ENCODE results near the gene KIF11. TPM values are rescaled to one million over a fixed set of nuclear protein-coding genes. Genes with fewer than 3 reads are reported as not detected.

KIF11 gene
- total RNA-seq, 1 donor from 2014 or later, result 19.4 TPM

DNA sequence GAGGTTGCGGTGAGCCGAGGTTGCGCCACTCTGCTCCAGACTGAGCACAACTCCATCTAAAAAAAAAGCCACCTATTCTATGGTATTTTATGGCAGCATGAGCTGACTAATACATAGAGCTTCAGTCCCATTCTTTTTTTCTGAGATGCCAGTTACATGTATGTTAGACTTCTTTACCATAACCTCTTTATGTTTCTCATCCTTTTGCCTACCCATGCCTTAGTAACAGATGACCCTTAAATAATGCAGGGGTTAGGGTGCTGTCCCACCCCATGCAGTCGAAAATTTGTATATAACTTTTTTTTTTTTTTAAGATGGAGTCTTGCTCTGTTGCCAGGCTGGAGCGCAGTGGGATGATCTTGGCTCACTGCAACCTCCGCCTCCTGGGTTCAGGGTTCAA is 74.1 kb downstream of the KIF11 start:
- Mint-ChIP-seq H3K4me3 (no peak overlapping the region), H3K27ac (no peak overlapping the region), H3K27me3 (ENCODE audit: low read depth) (no peaks in the 10 kb centered on the region), H3K36me3 (peaks cover 7% of the 10 kb centered on the region), H3K9me3 (peaks cover 17% of the 10 kb centered on the region), H3K4me1 (no peaks in the 10 kb centered on the region)
- DNase-seq (ENCODE audit: low spot score in 2 of 2, unreplicated experiment in 2 of 2), result no peak
- TF ChIP-seq, protein P1, sequence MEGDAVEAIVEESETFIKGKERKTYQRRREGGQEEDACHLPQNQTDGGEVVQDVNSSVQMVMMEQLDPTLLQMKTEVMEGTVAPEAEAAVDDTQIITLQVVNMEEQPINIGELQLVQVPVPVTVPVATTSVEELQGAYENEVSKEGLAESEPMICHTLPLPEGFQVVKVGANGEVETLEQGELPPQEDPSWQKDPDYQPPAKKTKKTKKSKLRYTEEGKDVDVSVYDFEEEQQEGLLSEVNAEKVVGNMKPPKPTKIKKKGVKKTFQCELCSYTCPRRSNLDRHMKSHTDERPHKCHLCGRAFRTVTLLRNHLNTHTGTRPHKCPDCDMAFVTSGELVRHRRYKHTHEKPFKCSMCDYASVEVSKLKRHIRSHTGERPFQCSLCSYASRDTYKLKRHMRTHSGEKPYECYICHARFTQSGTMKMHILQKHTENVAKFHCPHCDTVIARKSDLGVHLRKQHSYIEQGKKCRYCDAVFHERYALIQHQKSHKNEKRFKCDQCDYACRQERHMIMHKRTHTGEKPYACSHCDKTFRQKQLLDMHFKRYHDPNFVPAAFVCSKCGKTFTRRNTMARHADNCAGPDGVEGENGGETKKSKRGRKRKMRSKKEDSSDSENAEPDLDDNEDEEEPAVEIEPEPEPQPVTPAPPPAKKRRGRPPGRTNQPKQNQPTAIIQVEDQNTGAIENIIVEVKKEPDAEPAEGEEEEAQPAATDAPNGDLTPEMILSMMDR (IDR thresholded peaks at IDR 0.05; ENCODE audit: unreplicated experiment), result no peak

DNA sequence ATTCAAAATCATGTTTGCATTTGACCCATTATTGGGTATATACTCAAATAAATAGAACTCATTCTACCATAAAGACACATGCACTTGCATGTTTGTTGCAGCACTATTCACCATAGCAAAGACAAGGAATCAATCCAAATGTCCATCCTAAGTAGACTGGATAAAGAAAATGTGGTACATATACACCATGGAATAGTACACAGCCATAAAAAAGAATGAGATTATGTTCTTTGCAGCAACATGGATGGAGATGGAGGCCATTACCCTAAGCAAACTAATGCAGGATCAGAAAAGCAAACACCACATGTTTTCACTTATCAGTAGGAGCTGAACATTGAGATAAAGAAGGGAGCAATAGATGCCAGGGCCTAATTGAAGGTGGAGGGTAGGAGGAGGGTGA is 84.8 kb downstream of the KIF11 start:
- peaks cover 9% of the 10 kb centered on the region for H3K27me3 Mint-ChIP-seq (ENCODE audit: low read depth)
- no peak overlapping the region for H3K27ac Mint-ChIP-seq
- no peaks in the 10 kb centered on the region for H3K4me1 Mint-ChIP-seq
- no peak for DNase-seq (ENCODE audit: low spot score in 2 of 2, unreplicated experiment in 2 of 2)
- peaks cover 2% of the 10 kb centered on the region for H3K36me3 Mint-ChIP-seq
- peaks cover 15% of the 10 kb centered on the region for H3K9me3 Mint-ChIP-seq
- TF ChIP-seq, protein P1 (IDR thresholded peaks at IDR 0.05; ENCODE audit: unreplicated experiment), result no peak
- no peak overlapping the region for H3K4me3 Mint-ChIP-seq

- H3K27me3 Mint-ChIP-seq (ENCODE audit: low read depth), result peaks cover 13% of the 10 kb centered on the region
- H3K4me3 Mint-ChIP-seq, result no peak overlapping the region
- H3K27ac Mint-ChIP-seq, result no peak overlapping the region
- peaks cover 13% of the 10 kb centered on the region for H3K9me3 Mint-ChIP-seq
- H3K36me3 Mint-ChIP-seq, result peaks cover 2% of the 10 kb centered on the region
- TF ChIP-seq, protein P1 (IDR thresholded peaks at IDR 0.05; ENCODE audit: unreplicated experiment), result no peak
- DNase-seq (ENCODE audit: low spot score in 2 of 2, unreplicated experiment in 2 of 2), result no peak
- no peaks in the 10 kb centered on the region for H3K4me1 Mint-ChIP-seq
Measured at GRCh38 chr10:92678206-92678605, 85.3 kb downstream of the KIF11 start.

- no peaks in the 10 kb centered on the region for H3K4me1 Mint-ChIP-seq
- H3K4me3 Mint-ChIP-seq, result no peak overlapping the region
- no peaks in the 10 kb centered on the region for H3K36me3 Mint-ChIP-seq
- no peak for DNase-seq (ENCODE audit: low spot score in 2 of 2, unreplicated experiment in 2 of 2)
- TF ChIP-seq, protein P1 (IDR thresholded peaks at IDR 0.05; ENCODE audit: unreplicated experiment), result no peak
- H3K27me3 Mint-ChIP-seq (ENCODE audit: low read depth), result peaks cover 41% of the 10 kb centered on the region
- H3K27ac Mint-ChIP-seq, result no peak overlapping the region
- peaks cover 31% of the 10 kb centered on the region for H3K9me3 Mint-ChIP-seq
Measured at GRCh38 chr10:92681306-92681834, 88.4 kb downstream of the KIF11 start.

- peak overlapping the region; percentile 58 for H3K4me3 Mint-ChIP-seq
- H3K27ac Mint-ChIP-seq, result no peak overlapping the region
- TF ChIP-seq, protein P1 (IDR thresholded peaks at IDR 0.05; ENCODE audit: unreplicated experiment), result no peak
- H3K9me3 Mint-ChIP-seq, result peaks cover 25% of the 10 kb centered on the region
- peaks cover 3% of the 10 kb centered on the region for H3K36me3 Mint-ChIP-seq
- peaks cover 90% of the 10 kb centered on the region for H3K27me3 Mint-ChIP-seq (ENCODE audit: low read depth)
- no peak for DNase-seq (ENCODE audit: low spot score in 2 of 2, unreplicated experiment in 2 of 2)
- H3K4me1 Mint-ChIP-seq, result peaks cover 17% of the 10 kb centered on the region
Measured at GRCh38 chr10:92688573-92688926, 95.6 kb downstream of the KIF11 start.
